ENCODE measurements around the gene SLC25A42. TPM values are rescaled to one million over a fixed set of nuclear protein-coding genes. Genes with fewer than 3 reads are reported as not detected.

The SLC25A42 gene
- polyA plus RNA-seq, 1 experiment, result 5.8 TPM

GRCh38 chr19:19111136-19111835, 47.5 kb downstream of the SLC25A42 start:
- no peak overlapping the region for H3K4me3 ChIP-seq (ENCODE audit: low read depth, low read length)
- ChIA-PET CTCF (interaction anchor here (0.6 to 1.2 kb wide), 3 partner anchors 42 to 57 kb away, joined by 3 to 4 read pairs (median 3); no protein-coding TSS in a partner anchor), POLR2A (no interaction called here)
- TF ChIP-seq CTCF (IDR thresholded peaks at IDR 0.05; ENCODE audit: insufficient read depth, low read depth, low read length), result no peak
- no peaks in the 10 kb centered on the region for H3K36me3 ChIP-seq (ENCODE audit: control insufficient read depth, insufficient read depth, low read length)
- no peak for DNase-seq (ENCODE audit: low read depth)
- no peaks in the 10 kb centered on the region for H3K27me3 ChIP-seq (ENCODE audit: control insufficient read depth, insufficient read depth, low read length)

- DNase-seq (ENCODE audit: low read depth), result no peak
- no peaks in the 10 kb centered on the region for H3K27me3 ChIP-seq (ENCODE audit: control insufficient read depth, insufficient read depth, low read length)
- POLR2A ChIA-PET, result no interaction called here
- no peaks in the 10 kb centered on the region for H3K36me3 ChIP-seq (ENCODE audit: control insufficient read depth, insufficient read depth, low read length)
- no peak overlapping the region for H3K4me3 ChIP-seq (ENCODE audit: low read depth, low read length)
- TF ChIP-seq CTCF (IDR thresholded peaks at IDR 0.05; ENCODE audit: insufficient read depth, low read depth, low read length), result no peak
- CTCF ChIA-PET, result interaction anchor here (0.6 to 0.8 kb wide), 2 partner anchors 43 to 58 kb away, joined by 3 read pairs; no protein-coding TSS in a partner anchor
These were observed 48.3 kb downstream of the SLC25A42 start for GRCh38 chr19:19111967-19112580.

- no peaks in the 10 kb centered on the region for H3K27me3 ChIP-seq (ENCODE audit: control insufficient read depth, insufficient read depth, low read length)
- H3K36me3 ChIP-seq (ENCODE audit: control insufficient read depth, insufficient read depth, low read length), result no peaks in the 10 kb centered on the region
- no peak for DNase-seq (ENCODE audit: low read depth)
- ChIA-PET CTCF (no interaction called here), POLR2A (no interaction called here)
- TF ChIP-seq CTCF (IDR thresholded peaks at IDR 0.05; ENCODE audit: insufficient read depth, low read depth, low read length), result no peak
- no peak overlapping the region for H3K4me3 ChIP-seq (ENCODE audit: low read depth, low read length)
These were observed 49.3 kb downstream of the SLC25A42 start for GRCh38 chr19:19113040-19113626.

- H3K36me3 ChIP-seq (ENCODE audit: control insufficient read depth, insufficient read depth, low read length), result peaks cover 1% of the 10 kb centered on the region; the same call in 1 of the 2 replicates
- POLR2A ChIA-PET, result no interaction called here
- TF ChIP-seq CTCF (IDR thresholded peaks at IDR 0.05; ENCODE audit: insufficient read depth, low read depth, low read length), result peak; percentile 64
- no peak for DNase-seq (ENCODE audit: low read depth)
- H3K27me3 ChIP-seq (ENCODE audit: control insufficient read depth, insufficient read depth, low read length), result no peaks in the 10 kb centered on the region
- no peak overlapping the region for H3K4me3 ChIP-seq (ENCODE audit: low read depth, low read length)
- CTCF ChIA-PET, result interaction anchor here (0.5 to 2.1 kb wide), 7 partner anchors 9 to 248 kb away, joined by 3 to 11 read pairs (median 3); no protein-coding TSS in a partner anchor
These were observed 52.2 kb downstream of the SLC25A42 start for GRCh38 chr19:19115954-19116353.
